Testis (tissue), 2 donors: ENCODE measurements around the gene ABL1.

Experiments used
- CTCF ChIP-seq, 3 experiments: fragments of 450-650 bp in 2 of 3; fragments of 200-600 bp in 1 of 3; sonication (generic) in 1 of 3; IDR thresholded peaks; one replicate each; pipeline ENCODE4 v1.5.1; 2016 to 2019; ENCODE audit warnings: antibody characterized with exemption in 3 of 3, mild to moderate bottlenecking in 2 of 3, moderate library complexity in 1 of 3
- POLR2A ChIP-seq: fragments of 450-650 bp; IDR thresholded peaks from one replicate; pipeline ENCODE4 v1.6.1; 2017; ENCODE audit warnings: antibody characterized with exemption, mild to moderate bottlenecking, moderate library complexity

GRCh38 chr9:130845254-130845653, 10.2 kb downstream of the ABL1 start:
- TF ChIP-seq POLR2A (no peak), CTCF (IDR thresholded peaks at IDR 0.05) (no peak)
